MCF 10A (cell line): ENCODE data around the gene CAPN3. TPM values are rescaled to one million over a fixed set of nuclear protein-coding genes. Genes with fewer than 3 reads are reported as not detected.

Source experiments
- BruUV-seq: library from RNA; stranded (reverse); fragments of 400-500 nt; replicated peaks from 2 replicates; lab custom pipeline; 2021; lab: Mats Ljungman, UMichigan
- CTCF ChIA-PET: fragments of 300-600 bp; sonication (Branson Sonifier 250); formaldehyde crosslinking; extraction: SDS; loops from one replicate; lab custom pipeline; 2021; ENCODE audit warnings: antibody characterized with exemption, inconsistent platforms; lab: Yijun Ruan, JAX
- POLR2A ChIA-PET: fragments of 300-600, 350-650 bp; sonication (Branson Sonifier 250); formaldehyde crosslinking; extraction: SDS; loops from one replicate; lab custom pipeline; 2020; ENCODE audit warnings: antibody characterized with exemption, inconsistent platforms; lab: Yijun Ruan, JAX
- DNase-seq: peaks from one replicate; pipeline ENCODE4 v3.0.0-alpha.2; 2018; ENCODE audit not compliant: unreplicated experiment
- H3K27ac Mint-ChIP-seq: one replicate; pipeline ENCODE4 v1.8.0; 2022; ENCODE audit warnings: mild to moderate bottlenecking, low read depth, mixed read lengths; ENCODE audit not compliant: unreplicated experiment
- H3K27me3 Mint-ChIP-seq: one replicate; pipeline ENCODE4 v1.8.0; 2022; ENCODE audit warnings: mixed read lengths; ENCODE audit not compliant: insufficient read depth, unreplicated experiment
- H3K36me3 Mint-ChIP-seq: one replicate; pipeline ENCODE4 v1.8.0; 2022; ENCODE audit warnings: mild to moderate bottlenecking, moderate library complexity, mixed read lengths; ENCODE audit not compliant: insufficient read depth, unreplicated experiment
- H3K4me1 Mint-ChIP-seq: one replicate; pipeline ENCODE4 v1.8.0; 2022; ENCODE audit warnings: mixed read lengths; ENCODE audit not compliant: insufficient read depth, unreplicated experiment
- H3K4me3 Mint-ChIP-seq: one replicate; pipeline ENCODE4 v1.8.0; 2022; ENCODE audit warnings: mild to moderate bottlenecking, moderate library complexity, mixed read lengths; ENCODE audit not compliant: unreplicated experiment
- H3K9me3 Mint-ChIP-seq: one replicate; pipeline ENCODE4 v1.8.0; 2022; ENCODE audit warnings: mixed read lengths; ENCODE audit not compliant: unreplicated experiment
- intact Hi-C: fragments of 100-400 bp; cut with micrococcal nuclease; formaldehyde crosslinking; loops from 2 replicates; pipeline ENCODE4 v1.14.1; 2022
- total RNA-seq: library from RNA; stranded (reverse); gene quantifications from 2 replicates; pipeline ENCODE4 v1.2.3, GENCODE V29; 2022
- TF ChIP-seq, protein P1 (sequence below): fragments of 200-600 bp; IDR thresholded peaks from one replicate; pipeline ENCODE4 v1.8.0; 2022; ENCODE audit warnings: antibody characterized with exemption, mild to moderate bottlenecking; ENCODE audit not compliant: unreplicated experiment

Gene CAPN3
- total RNA-seq, 1 experiment from 2014 or later: 4.7 TPM

DNA sequence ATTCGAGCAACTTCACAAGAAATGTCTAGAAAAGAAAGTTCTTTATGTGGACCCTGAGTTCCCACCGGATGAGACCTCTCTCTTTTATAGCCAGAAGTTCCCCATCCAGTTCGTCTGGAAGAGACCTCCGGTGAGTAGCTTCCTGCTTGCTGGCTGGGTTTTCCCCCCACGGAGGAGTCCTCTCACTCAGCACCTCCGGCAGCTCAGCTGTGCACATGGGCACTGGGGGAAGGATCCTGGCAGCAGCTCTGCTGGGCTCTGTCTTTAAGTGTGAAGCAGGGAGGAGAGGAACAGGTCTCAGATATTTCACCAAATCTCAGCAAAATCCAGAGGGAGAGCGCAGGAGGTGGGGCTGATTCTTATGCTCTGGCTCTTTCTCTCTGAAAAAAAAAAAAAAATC is 684 bp downstream of the CAPN3 start:
- POLR2A ChIA-PET: no interaction called here
- CTCF ChIA-PET: no interaction called here

DNA sequence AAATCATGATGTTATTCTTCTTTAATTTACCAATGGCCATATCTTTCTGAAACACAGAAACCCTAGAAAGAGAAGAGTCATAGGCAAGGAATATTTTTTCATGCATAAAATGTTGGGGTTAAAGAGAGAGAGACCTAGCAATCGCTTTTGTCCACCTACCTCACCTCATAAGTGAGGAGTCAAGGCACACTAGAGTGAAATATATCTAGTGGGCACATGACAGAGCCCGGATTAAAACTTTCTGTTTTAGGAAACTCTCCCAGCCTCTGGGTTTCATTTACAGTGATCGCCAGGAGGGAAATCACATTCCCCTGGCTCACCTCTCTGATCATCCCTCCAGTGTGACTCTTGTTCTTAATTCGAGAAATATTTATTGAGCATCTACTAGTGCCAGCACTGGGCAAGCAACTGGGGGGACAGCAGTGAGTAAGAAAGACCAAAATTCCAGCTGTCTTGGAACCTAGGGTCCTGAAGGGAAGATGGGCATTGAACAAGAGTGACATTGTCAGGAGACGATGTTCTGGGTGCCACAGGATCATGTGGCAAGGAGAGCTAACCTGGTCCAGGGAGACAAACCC is 1.3 kb downstream of the CAPN3 start:
- BruUV-seq: no TSS peak
- Mint-ChIP-seq H3K4me1 (no peaks in the 10 kb centered on the region), H3K9me3 (no peaks in the 10 kb centered on the region), H3K36me3 (peaks cover 7% of the 10 kb centered on the region), H3K27me3 (no peaks in the 10 kb centered on the region), H3K4me3 (no peak overlapping the region), H3K27ac (no peak overlapping the region)
- TF ChIP-seq, protein P1, sequence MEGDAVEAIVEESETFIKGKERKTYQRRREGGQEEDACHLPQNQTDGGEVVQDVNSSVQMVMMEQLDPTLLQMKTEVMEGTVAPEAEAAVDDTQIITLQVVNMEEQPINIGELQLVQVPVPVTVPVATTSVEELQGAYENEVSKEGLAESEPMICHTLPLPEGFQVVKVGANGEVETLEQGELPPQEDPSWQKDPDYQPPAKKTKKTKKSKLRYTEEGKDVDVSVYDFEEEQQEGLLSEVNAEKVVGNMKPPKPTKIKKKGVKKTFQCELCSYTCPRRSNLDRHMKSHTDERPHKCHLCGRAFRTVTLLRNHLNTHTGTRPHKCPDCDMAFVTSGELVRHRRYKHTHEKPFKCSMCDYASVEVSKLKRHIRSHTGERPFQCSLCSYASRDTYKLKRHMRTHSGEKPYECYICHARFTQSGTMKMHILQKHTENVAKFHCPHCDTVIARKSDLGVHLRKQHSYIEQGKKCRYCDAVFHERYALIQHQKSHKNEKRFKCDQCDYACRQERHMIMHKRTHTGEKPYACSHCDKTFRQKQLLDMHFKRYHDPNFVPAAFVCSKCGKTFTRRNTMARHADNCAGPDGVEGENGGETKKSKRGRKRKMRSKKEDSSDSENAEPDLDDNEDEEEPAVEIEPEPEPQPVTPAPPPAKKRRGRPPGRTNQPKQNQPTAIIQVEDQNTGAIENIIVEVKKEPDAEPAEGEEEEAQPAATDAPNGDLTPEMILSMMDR: no peak
- no peak for DNase-seq
- intact Hi-C loops: no loop called here
- ChIA-PET POLR2A (no interaction called here), CTCF (no interaction called here)

More for the DNA sequence above, 684 bp downstream of the CAPN3 start:
- Mint-ChIP-seq H3K36me3 (peaks cover 7% of the 10 kb centered on the region), H3K4me3 (no peak overlapping the region), H3K27ac (no peak overlapping the region), H3K4me1 (no peaks in the 10 kb centered on the region), H3K9me3 (no peaks in the 10 kb centered on the region), H3K27me3 (no peaks in the 10 kb centered on the region)
- intact Hi-C loops: no loop called here
- no peak for DNase-seq
- BruUV-seq: no TSS peak
- TF ChIP-seq, protein P1: no peak

DNA sequence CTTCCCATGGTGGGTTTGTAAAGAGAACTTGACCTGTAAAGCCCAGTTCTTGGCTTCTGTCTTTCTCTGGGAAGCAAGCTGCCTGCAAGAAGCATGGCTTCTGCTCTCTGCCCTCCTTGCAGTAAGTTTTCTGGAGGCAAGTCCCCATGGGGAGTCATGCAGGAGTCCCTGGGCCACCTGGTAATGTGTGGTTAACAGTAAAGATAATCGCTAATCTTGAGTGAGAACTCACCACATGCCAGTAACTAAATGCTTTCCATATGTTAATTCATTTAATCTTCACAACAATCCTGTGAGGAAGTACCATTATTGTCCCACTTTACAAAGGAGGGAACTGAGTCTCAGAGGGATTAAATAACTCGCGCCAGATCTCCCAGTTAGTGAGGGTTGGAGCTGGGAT is 4.2 kb downstream of the CAPN3 start:
- peaks cover 7% of the 10 kb centered on the region for H3K36me3 Mint-ChIP-seq
- TF ChIP-seq, protein P1: no peak
- no peak overlapping the region for H3K4me3 Mint-ChIP-seq
- no peaks in the 10 kb centered on the region for H3K27me3 Mint-ChIP-seq
- CTCF ChIA-PET: no interaction called here
- POLR2A ChIA-PET: no interaction called here
- no peak for DNase-seq
- peaks cover 9% of the 10 kb centered on the region for H3K4me1 Mint-ChIP-seq
- intact Hi-C loops: no loop called here
- no TSS peak for BruUV-seq
- H3K27ac Mint-ChIP-seq: no peak overlapping the region
- no peaks in the 10 kb centered on the region for H3K9me3 Mint-ChIP-seq

DNA sequence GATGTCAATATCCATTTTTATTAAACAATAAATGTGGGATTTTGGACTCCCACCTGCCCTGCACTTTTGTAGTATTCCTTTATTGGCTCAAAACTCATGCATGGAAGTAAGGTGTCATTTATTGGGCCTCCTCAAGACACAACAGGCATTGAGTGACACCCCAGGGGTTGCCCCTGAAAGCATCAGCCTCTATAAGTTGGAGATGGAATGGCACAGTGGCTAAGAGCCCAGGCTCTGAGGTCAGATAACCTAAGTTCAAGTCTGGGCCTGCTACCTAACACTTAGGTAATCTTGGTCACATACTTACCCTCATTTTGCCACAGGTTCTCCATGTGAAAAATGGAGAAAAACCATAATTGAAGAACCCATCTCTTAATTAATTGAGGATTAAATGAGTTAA is 4.6 kb downstream of the CAPN3 start:
- DNase-seq: no peak
- Mint-ChIP-seq H3K36me3 (peaks cover 7% of the 10 kb centered on the region), H3K4me3 (no peak overlapping the region), H3K9me3 (no peaks in the 10 kb centered on the region), H3K27me3 (no peaks in the 10 kb centered on the region), H3K27ac (no peak overlapping the region), H3K4me1 (peaks cover 9% of the 10 kb centered on the region)
- intact Hi-C loops: no loop called here
- TF ChIP-seq, protein P1: no peak
- no TSS peak for BruUV-seq
- ChIA-PET POLR2A (no interaction called here), CTCF (interaction anchor here (0.5 kb wide), 1 partner anchor 631 kb away, joined by 3 read pairs; no protein-coding TSS in a partner anchor)
